ENCODE data around the gene MCM5. TPM values are rescaled to one million over a fixed set of nuclear protein-coding genes. Genes with fewer than 3 reads are reported as not detected.

MCM5 gene
- polyA plus RNA-seq, 3 donors = 23.4 to 39.8 (median 25.5) TPM

DNA sequence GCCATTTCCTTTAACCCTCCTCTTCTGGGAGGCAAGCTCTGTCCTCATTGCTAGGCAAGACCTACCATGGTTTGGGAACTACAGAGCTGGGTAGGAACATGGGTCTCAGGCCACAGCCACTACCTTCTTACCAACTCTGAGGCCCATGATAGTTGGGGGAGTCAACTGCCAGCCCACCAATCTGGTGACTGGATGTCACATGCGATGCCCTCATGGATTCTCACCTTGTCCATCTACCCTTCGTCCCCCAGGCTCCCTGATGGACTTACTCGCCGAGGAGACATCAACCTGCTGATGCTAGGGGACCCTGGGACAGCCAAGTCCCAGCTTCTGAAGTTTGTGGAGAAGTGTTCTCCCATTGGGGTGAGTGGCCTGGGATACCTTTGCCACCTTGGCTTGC lies 13.7 kb downstream of the MCM5 start:
- H3K4me1 ChIP-seq (ENCODE audit: control insufficient read depth in 1 of 2, insufficient read depth in 2 of 2, low read length in 2 of 2) = peaks cover 32 to 38% of the 10 kb centered on the region in 2 donors
- H3K4me3 ChIP-seq (replicated peaks in 1 of 3; ENCODE audit: low read depth in 2 of 3, low read length in 3 of 3) = no peak overlapping the region
- WGBS (ENCODE audit: insufficient coverage) = 100% methylated on average over 1 of the region's 4 CpGs
- H3K9me3 ChIP-seq (replicated peaks in 1 of 2; ENCODE audit: control insufficient read depth in 1 of 2, insufficient read depth in 1 of 2, low read length in 2 of 2) = no peaks in the 10 kb centered on the region
- no peak overlapping the region for H3K4me3 Mint-ChIP-seq
- peaks cover 42% of the 10 kb centered on the region for H3K4me1 Mint-ChIP-seq
- peaks cover 13% of the 10 kb centered on the region for H3K79me2 ChIP-seq (ENCODE audit: insufficient read depth, low read length)
- H3K27ac ChIP-seq (ENCODE audit: low read depth in 1 of 2, low read length in 2 of 2) = peak overlapping the region in 1 of 2 donors; percentile 29
- H4K20me1 ChIP-seq (ENCODE audit: insufficient read depth, low read length) = no peaks in the 10 kb centered on the region
- no peaks in the 10 kb centered on the region for H3K9me3 Mint-ChIP-seq
- no peak overlapping the region for H3K9ac ChIP-seq (ENCODE audit: insufficient read depth, low read length, poor library complexity, severe bottlenecking)
- no peaks in the 10 kb centered on the region for H3K27me3 Mint-ChIP-seq (ENCODE audit: low read depth in 3 of 3)
- no peak overlapping the region for H2AFZ ChIP-seq (ENCODE audit: insufficient read depth, low read depth, low read length, poor library complexity, severe bottlenecking)
- H3K4me2 ChIP-seq (replicated peaks; ENCODE audit: extremely low read depth, low read length, poor library complexity, severe bottlenecking) = no peak overlapping the region
- intact Hi-C loops (cut with micrococcal nuclease) = loop anchor here in 1 of 2 donors (5.0 kb wide), 2 partner anchors 36 to 61 kb away; no protein-coding TSS in a partner anchor
- H3K27ac Mint-ChIP-seq = peak overlapping the region in 2 of 7 donors; percentile 23 to 50
- H3K27me3 ChIP-seq (ENCODE audit: control insufficient read depth in 2 of 2, insufficient read depth in 2 of 2, low read length in 2 of 2) = no peaks in the 10 kb centered on the region
- TF ChIP-seq, protein P1, sequence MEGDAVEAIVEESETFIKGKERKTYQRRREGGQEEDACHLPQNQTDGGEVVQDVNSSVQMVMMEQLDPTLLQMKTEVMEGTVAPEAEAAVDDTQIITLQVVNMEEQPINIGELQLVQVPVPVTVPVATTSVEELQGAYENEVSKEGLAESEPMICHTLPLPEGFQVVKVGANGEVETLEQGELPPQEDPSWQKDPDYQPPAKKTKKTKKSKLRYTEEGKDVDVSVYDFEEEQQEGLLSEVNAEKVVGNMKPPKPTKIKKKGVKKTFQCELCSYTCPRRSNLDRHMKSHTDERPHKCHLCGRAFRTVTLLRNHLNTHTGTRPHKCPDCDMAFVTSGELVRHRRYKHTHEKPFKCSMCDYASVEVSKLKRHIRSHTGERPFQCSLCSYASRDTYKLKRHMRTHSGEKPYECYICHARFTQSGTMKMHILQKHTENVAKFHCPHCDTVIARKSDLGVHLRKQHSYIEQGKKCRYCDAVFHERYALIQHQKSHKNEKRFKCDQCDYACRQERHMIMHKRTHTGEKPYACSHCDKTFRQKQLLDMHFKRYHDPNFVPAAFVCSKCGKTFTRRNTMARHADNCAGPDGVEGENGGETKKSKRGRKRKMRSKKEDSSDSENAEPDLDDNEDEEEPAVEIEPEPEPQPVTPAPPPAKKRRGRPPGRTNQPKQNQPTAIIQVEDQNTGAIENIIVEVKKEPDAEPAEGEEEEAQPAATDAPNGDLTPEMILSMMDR (IDR thresholded peaks at IDR 0.05) = no peak
- H3K36me3 ChIP-seq (replicated peaks in 1 of 2; ENCODE audit: control insufficient read depth in 1 of 2, insufficient read depth in 2 of 2, low read length in 2 of 2) = peaks cover 59 to 66% of the 10 kb centered on the region in 2 donors
- peaks cover 59 to 73% of the 10 kb centered on the region in 2 donors for H3K36me3 Mint-ChIP-seq
- DNase-seq = no peak

DNA sequence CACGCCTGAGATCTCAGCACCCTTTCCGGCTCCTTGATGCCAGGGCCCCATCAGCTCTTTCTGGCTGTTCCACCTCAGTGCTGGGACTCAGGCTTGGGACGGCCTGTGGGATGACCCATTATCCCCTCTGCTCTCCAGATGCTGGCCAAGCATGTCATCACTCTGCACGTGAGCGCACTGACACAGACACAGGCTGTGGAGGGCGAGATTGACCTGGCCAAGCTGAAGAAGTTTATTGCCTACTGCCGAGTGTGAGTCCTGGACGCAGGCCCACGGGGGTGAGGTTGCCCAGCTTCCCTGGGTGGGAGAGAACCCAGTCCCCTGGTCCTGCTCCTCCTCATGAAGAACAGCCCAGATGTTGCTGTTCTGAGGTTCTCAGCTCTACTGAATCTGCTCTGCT lies 17.7 kb downstream of the MCM5 start:
- Mint-ChIP-seq H3K27ac (peak overlapping the region in 4 of 7 donors; percentile 16 to 82 (median 68)), H3K36me3 (peaks cover 78 to 85% of the 10 kb centered on the region in 2 donors), H3K4me3 (no peak overlapping the region), H3K27me3 (ENCODE audit: low read depth in 3 of 3) (no peaks in the 10 kb centered on the region), H3K4me1 (peaks cover 15% of the 10 kb centered on the region), H3K9me3 (no peaks in the 10 kb centered on the region)
- Histone ChIP-seq H2AFZ (ENCODE audit: insufficient read depth, low read depth, low read length, poor library complexity, severe bottlenecking) (no peak overlapping the region), H3K36me3 (replicated peaks in 1 of 2; ENCODE audit: control insufficient read depth in 1 of 2, insufficient read depth in 2 of 2, low read length in 2 of 2) (peaks cover 80 to 95% of the 10 kb centered on the region in 2 donors), H4K20me1 (ENCODE audit: insufficient read depth, low read length) (no peaks in the 10 kb centered on the region), H3K9me3 (replicated peaks in 1 of 2; ENCODE audit: control insufficient read depth in 1 of 2, insufficient read depth in 1 of 2, low read length in 2 of 2) (no peaks in the 10 kb centered on the region), H3K4me2 (replicated peaks; ENCODE audit: extremely low read depth, low read length, poor library complexity, severe bottlenecking) (no peak overlapping the region), H3K9ac (ENCODE audit: insufficient read depth, low read length, poor library complexity, severe bottlenecking) (no peak overlapping the region), H3K27me3 (ENCODE audit: control insufficient read depth in 2 of 2, insufficient read depth in 2 of 2, low read length in 2 of 2) (no peaks in the 10 kb centered on the region), H3K79me2 (ENCODE audit: insufficient read depth, low read length) (peaks cover 6% of the 10 kb centered on the region), H3K27ac (ENCODE audit: low read depth in 1 of 2, low read length in 2 of 2) (peak overlapping the region in 1 of 2 donors; percentile 56), H3K4me3 (replicated peaks in 1 of 3; ENCODE audit: low read depth in 2 of 3, low read length in 3 of 3) (no peak overlapping the region), H3K4me1 (ENCODE audit: control insufficient read depth in 1 of 2, insufficient read depth in 2 of 2, low read length in 2 of 2) (peaks cover 6 to 16% of the 10 kb centered on the region in 2 donors)
- intact Hi-C loops (cut with micrococcal nuclease) = no loop called here
- 97% methylated on average over 9 of the region's 9 CpGs for WGBS (ENCODE audit: insufficient coverage)
- no peak for DNase-seq
- TF ChIP-seq, protein P1 (IDR thresholded peaks at IDR 0.05) = no peak
